ENCODE data around the gene CACNA2D4. TPM values are rescaled to one million over a fixed set of nuclear protein-coding genes. Genes with fewer than 3 reads are reported as not detected.
"Not testable (repeated sequence)": the region's sequence is repeated elsewhere in the genome, so short reads cannot be mapped to it uniquely, and the experiment has no call there.

Gene CACNA2D4
- total RNA-seq, 1 experiment from 2014 or later = 0.37 TPM

DNA sequence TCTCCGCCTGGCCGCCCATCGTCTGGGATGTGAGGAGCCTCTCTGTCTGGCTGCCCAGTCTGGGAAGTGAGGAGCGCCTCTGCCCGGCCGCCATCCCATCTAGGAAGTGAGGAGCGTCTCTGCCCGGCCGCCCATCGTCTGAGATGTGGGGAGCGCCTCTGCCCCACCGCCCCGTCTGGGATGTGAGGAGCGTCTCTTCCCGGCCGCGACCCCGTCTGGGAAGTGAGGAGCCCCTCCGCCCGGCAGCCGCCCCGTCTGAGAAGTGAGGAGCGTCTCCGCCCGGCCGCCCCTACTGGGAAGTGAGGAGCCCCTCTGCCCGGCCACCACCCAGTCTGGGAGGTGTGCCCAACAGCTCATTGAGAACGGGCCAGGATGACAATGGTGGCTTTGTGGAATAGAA, 100.5 kb downstream of the CACNA2D4 start:
- not testable (repeated sequence) for H3K27ac ChIP-seq (ENCODE audit: low read length); H3K9me3 ChIP-seq (ENCODE audit: low read length); H3K9me2 ChIP-seq (replicated peaks; ENCODE audit: insufficient read depth, low read length); H3K4me2 ChIP-seq (ENCODE audit: low read depth, low read length, poor library complexity, severe bottlenecking); H3K4me3 ChIP-seq (ENCODE audit: low read length); H2AFZ ChIP-seq (ENCODE audit: low read length); H3K27me3 ChIP-seq (ENCODE audit: low read length); H3K36me3 ChIP-seq (ENCODE audit: insufficient read depth, low read length); H3K79me2 ChIP-seq (ENCODE audit: low read length); DNase-seq; H3K9ac ChIP-seq (ENCODE audit: low read length); H3K4me1 ChIP-seq (ENCODE audit: low read length); H4K20me1 ChIP-seq (ENCODE audit: insufficient read depth, low read depth, low read length)

- no peak overlapping the region for H3K4me3 ChIP-seq (ENCODE audit: low read length)
- H2AFZ ChIP-seq (ENCODE audit: low read length) = no peak overlapping the region
- no peak overlapping the region for H3K4me2 ChIP-seq (ENCODE audit: low read depth, low read length, poor library complexity, severe bottlenecking)
- H3K27me3 ChIP-seq (ENCODE audit: low read length) = no peaks in the 10 kb centered on the region
- H3K9me2 ChIP-seq (replicated peaks; ENCODE audit: insufficient read depth, low read length) = no peaks in the 10 kb centered on the region
- DNase-seq = no peak
- H3K9me3 ChIP-seq (ENCODE audit: low read length) = no peaks in the 10 kb centered on the region
- H3K79me2 ChIP-seq (ENCODE audit: low read length) = no peaks in the 10 kb centered on the region
- no peak overlapping the region for H3K9ac ChIP-seq (ENCODE audit: low read length)
- H3K27ac ChIP-seq (ENCODE audit: low read length) = no peak overlapping the region
- H4K20me1 ChIP-seq (ENCODE audit: insufficient read depth, low read depth, low read length) = no peaks in the 10 kb centered on the region
- no peaks in the 10 kb centered on the region for H3K36me3 ChIP-seq (ENCODE audit: insufficient read depth, low read length)
- H3K4me1 ChIP-seq (ENCODE audit: low read length) = peaks cover 8% of the 10 kb centered on the region
These were observed 101.6 kb downstream of the CACNA2D4 start for GRCh38 chr12:1816730-1817348.

DNA sequence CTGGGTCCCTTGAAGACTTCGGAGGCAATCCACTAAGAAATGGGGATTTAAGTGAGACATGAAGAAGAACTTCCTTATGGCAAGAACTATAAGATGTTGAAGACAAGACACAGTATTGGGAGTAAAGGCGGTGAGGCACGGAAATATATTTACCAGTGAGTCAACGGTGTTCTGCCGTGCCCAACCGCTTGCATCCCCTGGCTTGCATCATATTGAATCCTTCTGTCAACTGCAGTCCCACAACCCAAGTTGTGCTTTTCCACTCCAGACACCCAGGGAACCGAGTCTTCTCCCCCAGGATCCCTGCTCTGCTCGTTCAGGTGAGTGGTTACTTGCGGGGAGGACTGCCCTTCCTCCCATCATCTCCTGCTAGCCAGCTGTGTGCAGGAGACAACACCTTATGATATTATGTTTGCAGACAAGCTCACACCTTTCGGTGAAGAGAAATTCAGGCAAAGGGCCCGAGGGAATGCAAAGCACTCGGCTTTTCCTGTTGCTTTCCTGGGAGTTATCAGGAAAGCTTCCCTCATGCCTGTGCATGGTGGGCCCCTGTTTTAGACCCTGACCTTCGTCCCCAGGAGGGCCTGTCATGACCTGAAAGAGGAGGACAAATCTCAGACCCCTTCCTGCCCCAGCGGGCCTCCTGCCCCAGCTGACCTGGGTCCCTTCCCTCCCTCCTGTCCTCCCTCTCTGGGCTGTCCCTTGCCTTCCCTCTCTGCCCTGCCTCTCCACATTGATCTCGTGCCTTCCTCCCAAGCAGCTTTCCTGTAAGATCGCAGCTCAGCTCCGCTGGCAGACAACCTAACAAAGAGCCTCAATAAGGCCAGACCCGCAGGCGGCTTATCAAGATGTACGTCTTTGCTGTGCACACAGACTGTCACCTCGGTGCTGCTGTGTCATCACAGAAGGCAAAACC, 102.4 kb downstream of the CACNA2D4 start:
- Histone ChIP-seq H3K27ac (ENCODE audit: low read length) (no peak overlapping the region), H3K9me2 (replicated peaks; ENCODE audit: insufficient read depth, low read length) (no peaks in the 10 kb centered on the region), H2AFZ (ENCODE audit: low read length) (no peak overlapping the region), H3K4me1 (ENCODE audit: low read length) (peaks cover 8% of the 10 kb centered on the region), H3K4me3 (ENCODE audit: low read length) (no peak overlapping the region), H3K4me2 (ENCODE audit: low read depth, low read length, poor library complexity, severe bottlenecking) (no peak overlapping the region), H3K9me3 (ENCODE audit: low read length) (no peaks in the 10 kb centered on the region), H4K20me1 (ENCODE audit: insufficient read depth, low read depth, low read length) (no peaks in the 10 kb centered on the region), H3K9ac (ENCODE audit: low read length) (no peak overlapping the region), H3K36me3 (ENCODE audit: insufficient read depth, low read length) (no peaks in the 10 kb centered on the region), H3K79me2 (ENCODE audit: low read length) (no peaks in the 10 kb centered on the region), H3K27me3 (ENCODE audit: low read length) (no peaks in the 10 kb centered on the region)
- DNase-seq = no peak

DNA sequence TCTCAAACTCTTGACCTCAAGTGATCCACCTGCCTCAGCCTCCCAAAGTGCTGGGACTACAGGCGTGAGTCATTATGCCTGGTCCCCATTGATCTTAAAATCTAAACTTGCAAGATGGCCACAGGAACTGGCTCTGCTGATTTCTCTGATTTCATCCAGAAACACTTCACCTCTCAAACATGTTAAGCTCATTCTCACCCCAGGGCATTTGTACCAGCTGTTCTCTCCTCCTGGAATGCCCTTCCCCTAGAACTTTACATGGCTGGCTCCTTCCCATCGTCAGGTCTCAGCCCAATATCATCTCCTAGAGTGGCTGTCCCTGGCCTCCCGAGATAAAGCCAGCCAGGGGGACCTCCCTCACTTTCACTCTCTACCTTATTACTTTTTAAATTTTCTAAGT, 103.3 kb downstream of the CACNA2D4 start:
- H3K36me3 ChIP-seq (ENCODE audit: insufficient read depth, low read length) = no peaks in the 10 kb centered on the region

DNA sequence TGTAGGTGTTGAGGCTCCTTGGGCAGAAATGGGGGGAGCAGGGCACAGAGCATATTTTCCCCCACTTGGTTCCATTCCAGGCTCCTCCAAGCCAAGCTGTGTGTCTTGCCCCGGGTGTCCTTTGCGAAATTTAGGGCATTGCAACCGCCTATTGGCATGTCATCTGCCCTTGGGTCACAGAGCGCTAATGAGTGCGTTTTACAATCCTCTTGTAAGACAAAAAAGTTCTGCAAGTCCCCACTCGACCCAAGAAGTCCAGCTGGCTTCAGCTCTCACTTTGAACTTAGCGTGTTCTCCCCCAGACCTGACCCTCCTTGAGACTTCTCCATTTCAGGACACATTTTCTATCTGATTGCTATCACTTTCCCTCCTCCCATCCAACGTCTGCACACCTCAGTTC, 104.2 kb downstream of the CACNA2D4 start:
- Histone ChIP-seq H3K9ac (ENCODE audit: low read length) (no peak overlapping the region), H3K4me3 (ENCODE audit: low read length) (no peak overlapping the region), H4K20me1 (ENCODE audit: insufficient read depth, low read depth, low read length) (no peaks in the 10 kb centered on the region), H3K27ac (ENCODE audit: low read length) (no peak overlapping the region), H3K9me2 (replicated peaks; ENCODE audit: insufficient read depth, low read length) (no peaks in the 10 kb centered on the region), H3K9me3 (ENCODE audit: low read length) (no peaks in the 10 kb centered on the region), H3K79me2 (ENCODE audit: low read length) (no peaks in the 10 kb centered on the region), H3K4me1 (ENCODE audit: low read length) (peaks cover 8% of the 10 kb centered on the region), H3K27me3 (ENCODE audit: low read length) (no peaks in the 10 kb centered on the region), H3K4me2 (ENCODE audit: low read depth, low read length, poor library complexity, severe bottlenecking) (no peak overlapping the region), H2AFZ (ENCODE audit: low read length) (no peak overlapping the region), H3K36me3 (ENCODE audit: insufficient read depth, low read length) (no peaks in the 10 kb centered on the region)
- DNase-seq = no peak

More for the DNA sequence above, 103.3 kb downstream of the CACNA2D4 start:
- H2AFZ ChIP-seq (ENCODE audit: low read length) = no peak overlapping the region
- H3K9me2 ChIP-seq (replicated peaks; ENCODE audit: insufficient read depth, low read length) = no peaks in the 10 kb centered on the region
- H3K4me3 ChIP-seq (ENCODE audit: low read length) = no peak overlapping the region
- H3K9me3 ChIP-seq (ENCODE audit: low read length) = no peaks in the 10 kb centered on the region
- no peak overlapping the region for H3K9ac ChIP-seq (ENCODE audit: low read length)
- H4K20me1 ChIP-seq (ENCODE audit: insufficient read depth, low read depth, low read length) = no peaks in the 10 kb centered on the region
- DNase-seq = no peak
- H3K27ac ChIP-seq (ENCODE audit: low read length) = no peak overlapping the region
- no peaks in the 10 kb centered on the region for H3K27me3 ChIP-seq (ENCODE audit: low read length)
- H3K79me2 ChIP-seq (ENCODE audit: low read length) = no peaks in the 10 kb centered on the region
- H3K4me1 ChIP-seq (ENCODE audit: low read length) = peaks cover 8% of the 10 kb centered on the region
- no peak overlapping the region for H3K4me2 ChIP-seq (ENCODE audit: low read depth, low read length, poor library complexity, severe bottlenecking)

- Histone ChIP-seq H3K9ac (ENCODE audit: low read length) (no peak overlapping the region), H2AFZ (ENCODE audit: low read length) (no peak overlapping the region), H3K9me3 (ENCODE audit: low read length) (no peaks in the 10 kb centered on the region), H3K4me2 (ENCODE audit: low read depth, low read length, poor library complexity, severe bottlenecking) (no peak overlapping the region), H3K79me2 (ENCODE audit: low read length) (no peaks in the 10 kb centered on the region), H3K9me2 (replicated peaks; ENCODE audit: insufficient read depth, low read length) (no peaks in the 10 kb centered on the region), H3K36me3 (ENCODE audit: insufficient read depth, low read length) (no peaks in the 10 kb centered on the region), H3K4me3 (ENCODE audit: low read length) (no peak overlapping the region), H3K27me3 (ENCODE audit: low read length) (no peaks in the 10 kb centered on the region), H3K4me1 (ENCODE audit: low read length) (peaks cover 8% of the 10 kb centered on the region), H4K20me1 (ENCODE audit: insufficient read depth, low read depth, low read length) (no peaks in the 10 kb centered on the region), H3K27ac (ENCODE audit: low read length) (no peak overlapping the region)
- peak; percentile 51 for DNase-seq
These were observed 105.7 kb downstream of the CACNA2D4 start for GRCh38 chr12:1812650-1813302.

GRCh38 chr12:1811948-1812291, 106.5 kb downstream of the CACNA2D4 start:
- Histone ChIP-seq H3K27ac (ENCODE audit: low read length) (no peak overlapping the region), H3K4me1 (ENCODE audit: low read length) (peaks cover 8% of the 10 kb centered on the region), H2AFZ (ENCODE audit: low read length) (no peak overlapping the region), H4K20me1 (ENCODE audit: insufficient read depth, low read depth, low read length) (no peaks in the 10 kb centered on the region), H3K79me2 (ENCODE audit: low read length) (no peaks in the 10 kb centered on the region), H3K9ac (ENCODE audit: low read length) (no peak overlapping the region), H3K9me3 (ENCODE audit: low read length) (no peaks in the 10 kb centered on the region), H3K27me3 (ENCODE audit: low read length) (no peaks in the 10 kb centered on the region), H3K4me3 (ENCODE audit: low read length) (no peak overlapping the region), H3K36me3 (ENCODE audit: insufficient read depth, low read length) (no peaks in the 10 kb centered on the region), H3K9me2 (replicated peaks; ENCODE audit: insufficient read depth, low read length) (no peaks in the 10 kb centered on the region), H3K4me2 (ENCODE audit: low read depth, low read length, poor library complexity, severe bottlenecking) (no peak overlapping the region)
- DNase-seq = no peak

- no peak overlapping the region for H2AFZ ChIP-seq (ENCODE audit: low read length)
- no peaks in the 10 kb centered on the region for H3K9me2 ChIP-seq (replicated peaks; ENCODE audit: insufficient read depth, low read length)
- no peaks in the 10 kb centered on the region for H3K27me3 ChIP-seq (ENCODE audit: low read length)
- no peaks in the 10 kb centered on the region for H3K36me3 ChIP-seq (ENCODE audit: insufficient read depth, low read length)
- H3K9me3 ChIP-seq (ENCODE audit: low read length) = no peaks in the 10 kb centered on the region
- H3K4me3 ChIP-seq (ENCODE audit: low read length) = no peak overlapping the region
- H3K4me2 ChIP-seq (ENCODE audit: low read depth, low read length, poor library complexity, severe bottlenecking) = no peak overlapping the region
- H3K79me2 ChIP-seq (ENCODE audit: low read length) = no peaks in the 10 kb centered on the region
- H3K27ac ChIP-seq (ENCODE audit: low read length) = no peak overlapping the region
- peaks cover 8% of the 10 kb centered on the region for H3K4me1 ChIP-seq (ENCODE audit: low read length)
- H3K9ac ChIP-seq (ENCODE audit: low read length) = no peak overlapping the region
- no peak for DNase-seq
- H4K20me1 ChIP-seq (ENCODE audit: insufficient read depth, low read depth, low read length) = no peaks in the 10 kb centered on the region
These were observed 107.0 kb downstream of the CACNA2D4 start for GRCh38 chr12:1811281-1811947.
